Stomach (tissue), 4 donors: ENCODE data around the gene METAP1.

Source experiments
- CTCF ChIP-seq, 7 experiments: fragments of 450-650 bp in 4 of 7; fragments of 200-600 bp in 3 of 7; sonication (generic) in 3 of 7; IDR thresholded peaks; one replicate each; pipeline ENCODE4 v1.5.1; 2016 to 2019; ENCODE audit warnings: antibody characterized with exemption in 7 of 7, control low read depth in 2 of 7, mild to moderate bottlenecking in 1 of 7
- EP300 ChIP-seq: sonication (generic); formaldehyde crosslinking; IDR thresholded peaks from one replicate; pipeline ENCODE4 v1.6.1; 2017; ENCODE audit warnings: antibody characterized with exemption
- POLR2A ChIP-seq, 4 donors: fragments of 450-650 bp; IDR thresholded peaks; one replicate each; pipeline ENCODE4 v1.6.1; 2016; ENCODE audit warnings: antibody characterized with exemption in 4 of 4, control low read depth in 2 of 4, mild to moderate bottlenecking in 1 of 4, moderate library complexity in 1 of 4
- POLR2AphosphoS5 ChIP-seq, 3 donors: sonication (generic); formaldehyde crosslinking; IDR thresholded peaks; one replicate each; pipeline ENCODE4 v1.6.1; 2016; ENCODE audit warnings: antibody characterized with exemption in 3 of 3

GRCh38 chr4:99102634-99103033 is 107.1 kb downstream of the METAP1 start:
- TF ChIP-seq CTCF (IDR thresholded peaks at IDR 0.05) (no peak), POLR2A (IDR thresholded peaks at IDR 0.05) (no peak), POLR2AphosphoS5 (IDR thresholded peaks at IDR 0.05) (no peak), EP300 (no peak)
